Caco-2 (cell line): ENCODE results near the gene DLG1. TPM values are rescaled to one million over a fixed set of nuclear protein-coding genes. Genes with fewer than 3 reads are reported as not detected.

Source experiments
- BruUV-seq: library from RNA; stranded (reverse); fragments of 400-500 nt; replicated peaks from 2 replicates; lab custom pipeline; 2021; lab: Mats Ljungman, UMichigan
- CTCF ChIA-PET: fragments of 300-600 bp; sonication (Branson Sonifier 250); formaldehyde crosslinking; loops from one replicate; lab custom pipeline; 2022; ENCODE audit warnings: antibody characterized with exemption; lab: Charles Lee
- POLR2A ChIA-PET: fragments of 300-600 bp; sonication (Branson Sonifier 250); formaldehyde crosslinking; loops from one replicate; lab custom pipeline; 2022; ENCODE audit warnings: antibody characterized with exemption; lab: Charles Lee
- DNase-seq, 2 experiments: peaks; one replicate each; pipeline versions ENCODE4 v3.0.0 to v3.0.0-alpha.2; 2020 to 2022
- H3K27me3 ChIP-seq: replicated peaks from 2 replicates; pipeline ENCODE4 v1.6.0; 2011; ENCODE audit warnings: low read length; ENCODE audit not compliant: control insufficient read depth, insufficient read depth
- H3K36me3 ChIP-seq: 2 replicates; pipeline ENCODE4 v1.5.1; 2011; ENCODE audit warnings: low read length; ENCODE audit not compliant: control insufficient read depth, insufficient read depth
- H3K4me1 ChIP-seq: fragments of 250-450 bp; sonication (Bioruptor Pico); 2 replicates; pipeline ENCODE4 v1.5.1; 2020; ENCODE audit warnings: mild to moderate bottlenecking
- H3K4me3 ChIP-seq: 2 replicates; pipeline ENCODE4 v1.5.1; 2011; ENCODE audit warnings: low read depth, mild to moderate bottlenecking, control low read depth, low read length
- H3K9me3 ChIP-seq: fragments of 250-450 bp; sonication (Bioruptor Pico); 2 replicates; pipeline ENCODE4 v1.5.1; 2020; ENCODE audit warnings: mild to moderate bottlenecking, moderate library complexity
- H3K27ac Mint-ChIP-seq: one replicate; pipeline ENCODE4 v1.8.0; 2022; ENCODE audit warnings: mixed read lengths; ENCODE audit not compliant: unreplicated experiment
- H3K27me3 Mint-ChIP-seq: one replicate; pipeline ENCODE4 v1.8.0; 2022; ENCODE audit warnings: mixed read lengths; ENCODE audit not compliant: insufficient read depth, unreplicated experiment
- H3K36me3 Mint-ChIP-seq: one replicate; pipeline ENCODE4 v1.8.0; 2022; ENCODE audit warnings: mild to moderate bottlenecking, mixed read lengths; ENCODE audit not compliant: insufficient read depth, unreplicated experiment
- H3K4me1 Mint-ChIP-seq: one replicate; pipeline ENCODE4 v1.8.0; 2022; ENCODE audit warnings: low read depth, mixed read lengths; ENCODE audit not compliant: unreplicated experiment
- H3K4me3 Mint-ChIP-seq: one replicate; pipeline ENCODE4 v1.8.0; 2022; ENCODE audit warnings: mild to moderate bottlenecking, moderate library complexity, mixed read lengths; ENCODE audit not compliant: unreplicated experiment
- H3K9me3 Mint-ChIP-seq: one replicate; pipeline ENCODE4 v1.8.0; 2022; ENCODE audit warnings: mixed read lengths; ENCODE audit not compliant: unreplicated experiment
- intact Hi-C: fragments of 100-400 bp; cut with micrococcal nuclease; formaldehyde crosslinking; loops from one replicate; pipeline ENCODE4 v1.10.0; 2022; ENCODE audit not compliant: unreplicated experiment
- total RNA-seq: library from RNA; stranded (reverse); gene quantifications from 2 replicates; pipeline ENCODE4 v1.2.3, GENCODE V29; 2022
- TF ChIP-seq, protein P1 (sequence below), 2 experiments: fragments of 200-600 bp in 1 of 2; IDR thresholded peaks; 1 replicate in 1 of 2; 2 replicates in 1 of 2; pipeline versions ENCODE4 v1.5.1 to v1.8.0; 2011 to 2022; ENCODE audit warnings: antibody characterized with exemption in 1 of 2, control low read depth in 1 of 2, inconsistent platforms in 1 of 2, low read depth in 1 of 2, low read length in 1 of 2, mild to moderate bottlenecking in 1 of 2, moderate library complexity in 1 of 2; ENCODE audit not compliant: insufficient read depth in 1 of 2, severe bottlenecking in 1 of 2, unreplicated experiment in 1 of 2

Gene DLG1
- total RNA-seq, 1 experiment from 2014 or later = 167 TPM

DNA sequence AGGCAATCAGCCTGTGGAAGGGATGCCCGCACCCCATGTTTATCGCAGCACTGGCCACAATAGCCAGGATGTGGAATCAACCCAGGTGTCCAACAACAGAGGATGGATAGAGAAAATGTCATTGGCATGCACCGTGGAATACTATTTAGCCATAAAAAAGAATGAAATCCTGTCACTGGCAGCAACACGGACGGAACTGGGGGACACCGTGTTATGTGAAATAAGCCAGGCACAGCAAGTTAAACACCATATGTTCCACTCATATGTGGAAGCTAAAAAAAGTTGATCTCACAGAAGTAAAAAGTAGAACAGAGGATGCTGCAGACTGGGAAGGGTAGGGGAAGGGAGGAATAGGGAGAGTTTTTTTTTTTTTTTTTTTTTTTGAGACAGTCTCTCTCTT lies 284.4 kb downstream of the DLG1 start:
- ChIA-PET CTCF (no interaction called here), POLR2A (no interaction called here)
- no peaks in the 10 kb centered on the region for H3K4me1 ChIP-seq
- H3K27ac Mint-ChIP-seq = no peak overlapping the region
- H3K4me1 Mint-ChIP-seq = no peaks in the 10 kb centered on the region
- DNase-seq = no peak
- TF ChIP-seq, protein P1, sequence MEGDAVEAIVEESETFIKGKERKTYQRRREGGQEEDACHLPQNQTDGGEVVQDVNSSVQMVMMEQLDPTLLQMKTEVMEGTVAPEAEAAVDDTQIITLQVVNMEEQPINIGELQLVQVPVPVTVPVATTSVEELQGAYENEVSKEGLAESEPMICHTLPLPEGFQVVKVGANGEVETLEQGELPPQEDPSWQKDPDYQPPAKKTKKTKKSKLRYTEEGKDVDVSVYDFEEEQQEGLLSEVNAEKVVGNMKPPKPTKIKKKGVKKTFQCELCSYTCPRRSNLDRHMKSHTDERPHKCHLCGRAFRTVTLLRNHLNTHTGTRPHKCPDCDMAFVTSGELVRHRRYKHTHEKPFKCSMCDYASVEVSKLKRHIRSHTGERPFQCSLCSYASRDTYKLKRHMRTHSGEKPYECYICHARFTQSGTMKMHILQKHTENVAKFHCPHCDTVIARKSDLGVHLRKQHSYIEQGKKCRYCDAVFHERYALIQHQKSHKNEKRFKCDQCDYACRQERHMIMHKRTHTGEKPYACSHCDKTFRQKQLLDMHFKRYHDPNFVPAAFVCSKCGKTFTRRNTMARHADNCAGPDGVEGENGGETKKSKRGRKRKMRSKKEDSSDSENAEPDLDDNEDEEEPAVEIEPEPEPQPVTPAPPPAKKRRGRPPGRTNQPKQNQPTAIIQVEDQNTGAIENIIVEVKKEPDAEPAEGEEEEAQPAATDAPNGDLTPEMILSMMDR (IDR thresholded peaks at IDR 0.05; ENCODE audit: insufficient read depth in 1 of 2, low read depth in 1 of 2, low read length in 1 of 2, severe bottlenecking in 1 of 2, unreplicated experiment in 1 of 2) = no peak
- peaks cover 5% of the 10 kb centered on the region for H3K36me3 Mint-ChIP-seq
- no peaks in the 10 kb centered on the region for H3K9me3 Mint-ChIP-seq
- no peaks in the 10 kb centered on the region for H3K27me3 ChIP-seq
- no peaks in the 10 kb centered on the region for H3K36me3 ChIP-seq
- no peaks in the 10 kb centered on the region for H3K9me3 ChIP-seq
- intact Hi-C loops = no loop called here
- no TSS peak for BruUV-seq
- no peak overlapping the region for H3K4me3 ChIP-seq
- H3K4me3 Mint-ChIP-seq = no peak overlapping the region
- no peaks in the 10 kb centered on the region for H3K27me3 Mint-ChIP-seq

DNA sequence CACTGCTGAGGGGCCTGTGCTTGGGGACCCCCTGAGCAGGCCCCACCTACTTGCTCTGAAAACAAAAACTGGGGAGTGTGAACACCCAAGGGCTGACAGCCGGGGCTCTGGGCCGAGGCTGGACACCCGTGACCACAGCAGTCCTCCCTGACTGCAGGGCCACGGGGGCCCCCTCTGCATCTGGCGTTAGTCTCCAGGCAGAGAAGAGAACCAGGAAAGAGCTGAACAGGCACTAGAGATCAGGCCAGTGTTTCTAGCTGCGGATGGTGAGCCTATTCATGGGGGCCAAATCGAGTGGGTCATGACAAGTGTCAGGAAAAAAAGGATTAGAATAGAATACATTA lies 285.9 kb downstream of the DLG1 start:
- ChIA-PET CTCF (no interaction called here), POLR2A (no interaction called here)
- Mint-ChIP-seq H3K36me3 (peaks cover 5% of the 10 kb centered on the region), H3K4me1 (no peaks in the 10 kb centered on the region), H3K4me3 (no peak overlapping the region), H3K27ac (no peak overlapping the region), H3K27me3 (no peaks in the 10 kb centered on the region), H3K9me3 (no peaks in the 10 kb centered on the region)
- no peak for DNase-seq
- intact Hi-C loops = no loop called here
- BruUV-seq = no TSS peak
- peaks cover 6% of the 10 kb centered on the region for H3K4me1 ChIP-seq
- H3K36me3 ChIP-seq = no peaks in the 10 kb centered on the region
- no peaks in the 10 kb centered on the region for H3K9me3 ChIP-seq
- H3K4me3 ChIP-seq = no peak overlapping the region
- TF ChIP-seq, protein P1 (IDR thresholded peaks at IDR 0.05; ENCODE audit: insufficient read depth in 1 of 2, low read depth in 1 of 2, low read length in 1 of 2, severe bottlenecking in 1 of 2, unreplicated experiment in 1 of 2) = no peak
- H3K27me3 ChIP-seq = no peaks in the 10 kb centered on the region

DNA sequence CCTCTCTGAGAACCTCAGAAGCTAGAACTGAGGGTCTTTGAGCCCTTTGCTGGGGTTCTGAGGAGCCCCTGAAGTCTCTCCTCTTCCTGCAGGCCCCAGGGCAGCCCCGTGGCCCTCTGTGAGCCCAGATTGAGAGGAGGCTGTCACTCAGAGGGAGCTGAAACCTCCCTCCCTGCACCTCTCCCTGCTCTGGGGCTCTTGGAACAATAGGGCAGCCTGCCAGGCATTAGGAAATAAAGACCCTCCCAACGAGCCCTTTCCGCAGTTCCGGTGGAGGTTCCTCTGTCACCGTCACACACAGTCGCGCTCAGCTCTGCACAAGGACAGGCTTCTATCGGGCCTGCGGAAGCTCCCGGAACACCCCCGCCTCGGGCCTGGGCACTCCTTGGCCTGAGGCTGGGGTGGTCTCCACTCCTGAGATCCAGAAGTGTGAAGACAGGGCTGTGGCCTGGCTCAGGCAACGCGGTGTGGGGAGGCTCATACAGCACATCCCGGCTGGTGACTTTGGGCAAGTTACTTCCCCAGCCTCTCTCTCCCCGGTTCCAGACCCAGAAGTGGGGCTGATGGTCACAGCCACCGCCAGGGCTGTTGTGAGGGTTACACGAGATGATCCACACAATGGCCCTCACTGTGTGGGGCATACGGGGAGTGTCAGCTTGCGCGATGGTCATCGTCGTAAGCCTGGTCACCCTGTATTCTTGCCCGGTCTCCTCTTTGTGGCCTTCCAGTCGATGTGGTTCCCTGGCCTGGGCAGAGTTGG lies 286.5 kb downstream of the DLG1 start:
- ChIA-PET CTCF (no interaction called here), POLR2A (no interaction called here)
- H3K4me3 Mint-ChIP-seq = no peak overlapping the region
- Histone ChIP-seq H3K36me3 (no peaks in the 10 kb centered on the region), H3K4me1 (peaks cover 11% of the 10 kb centered on the region), H3K9me3 (no peaks in the 10 kb centered on the region), H3K27me3 (no peaks in the 10 kb centered on the region), H3K4me3 (no peak overlapping the region)
- no peaks in the 10 kb centered on the region for H3K27me3 Mint-ChIP-seq
- H3K9me3 Mint-ChIP-seq = no peaks in the 10 kb centered on the region
- no peaks in the 10 kb centered on the region for H3K4me1 Mint-ChIP-seq
- H3K36me3 Mint-ChIP-seq = peaks cover 5% of the 10 kb centered on the region
- no peak overlapping the region for H3K27ac Mint-ChIP-seq
- TF ChIP-seq, protein P1 (IDR thresholded peaks at IDR 0.05; ENCODE audit: insufficient read depth in 1 of 2, low read depth in 1 of 2, low read length in 1 of 2, severe bottlenecking in 1 of 2, unreplicated experiment in 1 of 2) = no peak
- no TSS peak for BruUV-seq
- no peak for DNase-seq
- intact Hi-C loops = no loop called here
